HepG2 (cell line): ENCODE measurements around the gene MRPL28. TPM values are rescaled to one million over a fixed set of nuclear protein-coding genes. Genes with fewer than 3 reads are reported as not detected.

Source experiments
- ARNT ChIP-seq: fragments of 450-650 bp; IDR thresholded peaks from 2 replicates; pipeline ENCODE4 v1.6.1; 2017
- ATRX ChIP-seq: sonication (generic); formaldehyde crosslinking; IDR thresholded peaks from 2 replicates; pipeline ENCODE4 v1.4.0; 2020; ENCODE audit warnings: missing genetic modification reagents, borderline replicate concordance
- FOXC1 ChIP-seq: sonication (generic); formaldehyde crosslinking; IDR thresholded peaks from 2 replicates; pipeline ENCODE4 v1.8.0; 2022; ENCODE audit warnings: mild to moderate bottlenecking, missing genetic modification reagents, borderline replicate concordance
- JARID2 ChIP-seq: sonication (generic); formaldehyde crosslinking; IDR thresholded peaks from 2 replicates; pipeline ENCODE4 v1.8.1; 2023; ENCODE audit warnings: missing genetic modification reagents, inconsistent platforms; ENCODE audit not compliant: insufficient replicate concordance
- MED1 ChIP-seq: sonication (generic); formaldehyde crosslinking; IDR thresholded peaks from 2 replicates; pipeline ENCODE4 v1.4.0; 2020; ENCODE audit warnings: missing genetic modification reagents
- NR2F6 ChIP-seq, 2 experiments: IDR thresholded peaks; 2 replicates each; pipeline ENCODE4 v1.6.1; 2016; ENCODE audit warnings: antibody characterized with exemption in 1 of 2, mild to moderate bottlenecking in 1 of 2
- STAT5B ChIP-seq: sonication (generic); formaldehyde crosslinking; IDR thresholded peaks from 2 replicates; pipeline ENCODE4 v1.4.0; 2020; ENCODE audit warnings: missing genetic modification reagents
- ZBTB38 ChIP-seq: sonication (generic); formaldehyde crosslinking; IDR thresholded peaks from 2 replicates; pipeline ENCODE4 v1.5.1; 2020; ENCODE audit warnings: mild to moderate bottlenecking, missing genetic modification reagents
- ZNF3 ChIP-seq: IDR thresholded peaks from 2 replicates; pipeline ENCODE4 v1.7.0; 2017; ENCODE audit warnings: inconsistent platforms
- ZNF614 ChIP-seq: IDR thresholded peaks from 2 replicates; pipeline ENCODE4 v1.6.1; 2018; ENCODE audit warnings: missing biosample characterization, missing genetic modification reagents, inconsistent platforms, borderline replicate concordance
- ZNF768 ChIP-seq: sonication (generic); formaldehyde crosslinking; IDR thresholded peaks from 2 replicates; pipeline ENCODE4 v1.4.0; 2020; ENCODE audit warnings: missing genetic modification reagents
- ZNF773 ChIP-seq: sonication (generic); formaldehyde crosslinking; IDR thresholded peaks from 2 replicates; pipeline ENCODE4 v1.4.0; 2020; ENCODE audit warnings: missing genetic modification reagents, borderline replicate concordance
- polyA plus RNA-seq, 8 experiments: library from polyadenylated mRNA; depleted of rRNA in 3 of 8; stranded (reverse) in 7 of 8; unstranded in 1 of 8; fragments of >200 nt; fragmentation: Illumina TruSeq in 4 of 8; extraction: Trizol in 4 of 8; gene quantifications; 2 replicates each; pipeline versions ENCODE4 v1.2.1 to v1.2.3, GENCODE V29; 2011 to 2016; ENCODE audit warnings: low read depth in 4 of 8, missing spikeins in 1 of 8, mixed read lengths in 1 of 8; ENCODE audit not compliant: insufficient read depth in 1 of 8
- total RNA-seq, 5 experiments: library from RNA; depleted of rRNA; stranded (reverse); fragments of >200 nt; fragmentation: Illumina TruSeq; extraction: Trizol; gene quantifications; 2 replicates each; pipeline ENCODE4 v1.2.3, GENCODE V29; 2016; ENCODE audit warnings: low read depth in 1 of 5
- TF ChIP-seq, protein P1 (sequence below): sonication (generic); formaldehyde crosslinking; conservative IDR thresholded peaks from 2 replicates; pipeline ENCODE4 v1.8.0; 2022; ENCODE audit warnings: low read depth, missing genetic modification reagents
- TF ChIP-seq, protein P2 (sequence below): IDR thresholded peaks from 2 replicates; pipeline ENCODE4 v1.6.1; 2012; ENCODE audit warnings: low read length, improper control_type of control experiment
- TF ChIP-seq, protein P3 (sequence below): sonication (generic); formaldehyde crosslinking; IDR thresholded peaks from 2 replicates; pipeline ENCODE4 v1.5.0; 2020; ENCODE audit warnings: mild to moderate bottlenecking, low read depth, missing genetic modification reagents, borderline replicate concordance
- TF ChIP-seq, protein P4 (sequence below): sonication (generic); formaldehyde crosslinking; IDR thresholded peaks from 2 replicates; pipeline ENCODE4 v1.5.1; 2020; ENCODE audit warnings: mild to moderate bottlenecking, missing genetic modification reagents, moderate library complexity
- TF ChIP-seq, protein P5 (sequence below): sonication (generic); formaldehyde crosslinking; conservative IDR thresholded peaks from 2 replicates; pipeline ENCODE4 v1.8.0; 2022; ENCODE audit warnings: mild to moderate bottlenecking, moderate library complexity, missing genetic modification reagents

Gene MRPL28
- total and polyA plus RNA-seq, 2 of the 13 experiments (the other 11 are each of a cell fraction or from before 2014, with no cell fraction given) = 114 to 135 TPM

DNA sequence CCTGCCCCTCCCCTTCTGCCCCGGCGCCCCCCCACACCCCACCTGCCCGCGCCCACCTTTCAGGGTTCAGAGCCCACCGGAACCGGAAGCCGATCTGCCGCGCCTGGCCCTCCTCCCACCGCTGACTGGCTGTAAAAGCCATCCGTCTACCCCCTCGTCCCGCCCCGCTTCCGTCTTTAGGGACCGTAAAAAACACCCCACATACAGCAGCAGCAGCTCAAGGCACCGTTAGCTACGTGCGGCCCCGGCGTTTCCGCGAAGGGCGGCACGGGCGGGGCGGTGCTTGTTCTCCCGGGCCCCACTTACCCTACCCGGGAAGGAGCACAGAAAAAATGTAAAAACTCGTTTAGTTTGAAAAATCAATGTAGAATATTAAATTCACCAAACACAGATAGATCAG is at the start of gene MRPL28 (continued):
- TF ChIP-seq FOXC1 (no peak), ZNF773 (CRISPR knock-in tag) (no peak), ZBTB38 (CRISPR knock-in tag) (no peak), ARNT (no peak), NR2F6 (IDR thresholded peaks at IDR 0.05) (no peak), NR2F6 (CRISPR knock-in tag; IDR thresholded peaks at IDR 0.05) (0 out of 2 replicates have a peak, but pooled peaks have one; percentile 25), ATRX (CRISPR knock-in tag) (no peak), ZNF614 (CRISPR knock-in tag) (0 out of 2 replicates have a peak, but pooled peaks have one; percentile 38), STAT5B (no peak), ZNF768 (CRISPR knock-in tag) (no peak), MED1 (CRISPR knock-in tag) (peak; percentile 27; the same call in 1 of the 2 replicates), JARID2 (CRISPR knock-in tag) (no peak), ZNF3 (CRISPR knock-in tag) (no peak)
- TF ChIP-seq, protein P1, sequence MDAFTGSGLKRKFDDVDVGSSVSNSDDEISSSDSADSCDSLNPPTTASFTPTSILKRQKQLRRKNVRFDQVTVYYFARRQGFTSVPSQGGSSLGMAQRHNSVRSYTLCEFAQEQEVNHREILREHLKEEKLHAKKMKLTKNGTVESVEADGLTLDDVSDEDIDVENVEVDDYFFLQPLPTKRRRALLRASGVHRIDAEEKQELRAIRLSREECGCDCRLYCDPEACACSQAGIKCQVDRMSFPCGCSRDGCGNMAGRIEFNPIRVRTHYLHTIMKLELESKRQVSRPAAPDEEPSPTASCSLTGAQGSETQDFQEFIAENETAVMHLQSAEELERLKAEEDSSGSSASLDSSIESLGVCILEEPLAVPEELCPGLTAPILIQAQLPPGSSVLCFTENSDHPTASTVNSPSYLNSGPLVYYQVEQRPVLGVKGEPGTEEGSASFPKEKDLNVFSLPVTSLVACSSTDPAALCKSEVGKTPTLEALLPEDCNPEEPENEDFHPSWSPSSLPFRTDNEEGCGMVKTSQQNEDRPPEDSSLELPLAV (CRISPR knock-in tag) = no peak
- TF ChIP-seq, protein P2, sequence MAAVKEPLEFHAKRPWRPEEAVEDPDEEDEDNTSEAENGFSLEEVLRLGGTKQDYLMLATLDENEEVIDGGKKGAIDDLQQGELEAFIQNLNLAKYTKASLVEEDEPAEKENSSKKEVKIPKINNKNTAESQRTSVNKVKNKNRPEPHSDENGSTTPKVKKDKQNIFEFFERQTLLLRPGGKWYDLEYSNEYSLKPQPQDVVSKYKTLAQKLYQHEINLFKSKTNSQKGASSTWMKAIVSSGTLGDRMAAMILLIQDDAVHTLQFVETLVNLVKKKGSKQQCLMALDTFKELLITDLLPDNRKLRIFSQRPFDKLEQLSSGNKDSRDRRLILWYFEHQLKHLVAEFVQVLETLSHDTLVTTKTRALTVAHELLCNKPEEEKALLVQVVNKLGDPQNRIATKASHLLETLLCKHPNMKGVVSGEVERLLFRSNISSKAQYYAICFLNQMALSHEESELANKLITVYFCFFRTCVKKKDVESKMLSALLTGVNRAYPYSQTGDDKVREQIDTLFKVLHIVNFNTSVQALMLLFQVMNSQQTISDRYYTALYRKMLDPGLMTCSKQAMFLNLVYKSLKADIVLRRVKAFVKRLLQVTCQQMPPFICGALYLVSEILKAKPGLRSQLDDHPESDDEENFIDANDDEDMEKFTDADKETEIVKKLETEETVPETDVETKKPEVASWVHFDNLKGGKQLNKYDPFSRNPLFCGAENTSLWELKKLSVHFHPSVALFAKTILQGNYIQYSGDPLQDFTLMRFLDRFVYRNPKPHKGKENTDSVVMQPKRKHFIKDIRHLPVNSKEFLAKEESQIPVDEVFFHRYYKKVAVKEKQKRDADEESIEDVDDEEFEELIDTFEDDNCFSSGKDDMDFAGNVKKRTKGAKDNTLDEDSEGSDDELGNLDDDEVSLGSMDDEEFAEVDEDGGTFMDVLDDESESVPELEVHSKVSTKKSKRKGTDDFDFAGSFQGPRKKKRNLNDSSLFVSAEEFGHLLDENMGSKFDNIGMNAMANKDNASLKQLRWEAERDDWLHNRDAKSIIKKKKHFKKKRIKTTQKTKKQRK = no peak
- TF ChIP-seq, protein P3, sequence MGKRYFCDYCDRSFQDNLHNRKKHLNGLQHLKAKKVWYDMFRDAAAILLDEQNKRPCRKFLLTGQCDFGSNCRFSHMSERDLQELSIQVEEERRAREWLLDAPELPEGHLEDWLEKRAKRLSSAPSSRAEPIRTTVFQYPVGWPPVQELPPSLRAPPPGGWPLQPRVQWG = no peak
- TF ChIP-seq, protein P4, sequence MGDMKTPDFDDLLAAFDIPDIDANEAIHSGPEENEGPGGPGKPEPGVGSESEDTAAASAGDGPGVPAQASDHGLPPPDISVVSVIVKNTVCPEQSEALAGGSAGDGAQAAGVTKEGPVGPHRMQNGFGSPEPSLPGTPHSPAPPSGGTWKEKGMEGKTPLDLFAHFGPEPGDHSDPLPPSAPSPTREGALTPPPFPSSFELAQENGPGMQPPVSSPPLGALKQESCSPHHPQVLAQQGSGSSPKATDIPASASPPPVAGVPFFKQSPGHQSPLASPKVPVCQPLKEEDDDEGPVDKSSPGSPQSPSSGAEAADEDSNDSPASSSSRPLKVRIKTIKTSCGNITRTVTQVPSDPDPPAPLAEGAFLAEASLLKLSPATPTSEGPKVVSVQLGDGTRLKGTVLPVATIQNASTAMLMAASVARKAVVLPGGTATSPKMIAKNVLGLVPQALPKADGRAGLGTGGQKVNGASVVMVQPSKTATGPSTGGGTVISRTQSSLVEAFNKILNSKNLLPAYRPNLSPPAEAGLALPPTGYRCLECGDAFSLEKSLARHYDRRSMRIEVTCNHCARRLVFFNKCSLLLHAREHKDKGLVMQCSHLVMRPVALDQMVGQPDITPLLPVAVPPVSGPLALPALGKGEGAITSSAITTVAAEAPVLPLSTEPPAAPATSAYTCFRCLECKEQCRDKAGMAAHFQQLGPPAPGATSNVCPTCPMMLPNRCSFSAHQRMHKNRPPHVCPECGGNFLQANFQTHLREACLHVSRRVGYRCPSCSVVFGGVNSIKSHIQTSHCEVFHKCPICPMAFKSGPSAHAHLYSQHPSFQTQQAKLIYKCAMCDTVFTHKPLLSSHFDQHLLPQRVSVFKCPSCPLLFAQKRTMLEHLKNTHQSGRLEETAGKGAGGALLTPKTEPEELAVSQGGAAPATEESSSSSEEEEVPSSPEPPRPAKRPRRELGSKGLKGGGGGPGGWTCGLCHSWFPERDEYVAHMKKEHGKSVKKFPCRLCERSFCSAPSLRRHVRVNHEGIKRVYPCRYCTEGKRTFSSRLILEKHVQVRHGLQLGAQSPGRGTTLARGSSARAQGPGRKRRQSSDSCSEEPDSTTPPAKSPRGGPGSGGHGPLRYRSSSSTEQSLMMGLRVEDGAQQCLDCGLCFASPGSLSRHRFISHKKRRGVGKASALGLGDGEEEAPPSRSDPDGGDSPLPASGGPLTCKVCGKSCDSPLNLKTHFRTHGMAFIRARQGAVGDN (CRISPR knock-in tag) = no peak; the same call in 1 of the 2 replicates
- TF ChIP-seq, protein P5, sequence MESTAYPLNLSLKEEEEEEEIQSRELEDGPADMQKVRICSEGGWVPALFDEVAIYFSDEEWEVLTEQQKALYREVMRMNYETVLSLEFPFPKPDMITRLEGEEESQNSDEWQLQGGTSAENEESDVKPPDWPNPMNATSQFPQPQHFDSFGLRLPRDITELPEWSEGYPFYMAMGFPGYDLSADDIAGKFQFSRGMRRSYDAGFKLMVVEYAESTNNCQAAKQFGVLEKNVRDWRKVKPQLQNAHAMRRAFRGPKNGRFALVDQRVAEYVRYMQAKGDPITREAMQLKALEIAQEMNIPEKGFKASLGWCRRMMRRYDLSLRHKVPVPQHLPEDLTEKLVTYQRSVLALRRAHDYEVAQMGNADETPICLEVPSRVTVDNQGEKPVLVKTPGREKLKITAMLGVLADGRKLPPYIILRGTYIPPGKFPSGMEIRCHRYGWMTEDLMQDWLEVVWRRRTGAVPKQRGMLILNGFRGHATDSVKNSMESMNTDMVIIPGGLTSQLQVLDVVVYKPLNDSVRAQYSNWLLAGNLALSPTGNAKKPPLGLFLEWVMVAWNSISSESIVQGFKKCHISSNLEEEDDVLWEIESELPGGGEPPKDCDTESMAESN (CRISPR knock-in tag) = no peak
